HEK293T (cell line): ENCODE measurements around the gene MMP20.

Experiments used
- CTCF ChIA-PET: fragments of 350-600 bp; formaldehyde crosslinking; extraction: SDS; loops from one replicate; lab custom pipeline; 2021; ENCODE audit warnings: antibody characterized with exemption, inconsistent platforms; lab: Yijun Ruan, JAX
- POLR2A ChIA-PET: fragments of 350-600 bp; formaldehyde crosslinking; extraction: SDS; loops from one replicate; lab custom pipeline; 2020; ENCODE audit warnings: antibody characterized with exemption, inconsistent platforms; lab: Yijun Ruan, JAX
- DNase-seq: peaks from one replicate; pipeline ENCODE4 v3.0.0; 2012; ENCODE audit warnings: mixed read lengths; ENCODE audit errors: extremely low spot score
- ARNT ChIP-seq: fragments of 450-650 bp; IDR thresholded peaks from 2 replicates; pipeline ENCODE4 v1.6.1; 2017; ENCODE audit warnings: mild to moderate bottlenecking
- BHLHE40 ChIP-seq: fragments of 450-650 bp; IDR thresholded peaks from 2 replicates; pipeline ENCODE4 v1.6.1; 2016; ENCODE audit warnings: mild to moderate bottlenecking, moderate library complexity, borderline replicate concordance
- CTBP1 ChIP-seq: fragments of 450-650 bp; IDR thresholded peaks from 2 replicates; pipeline ENCODE4 v1.6.1; 2016; ENCODE audit warnings: borderline replicate concordance
- ELF4 ChIP-seq: fragments of 450-650 bp; IDR thresholded peaks from 2 replicates; pipeline ENCODE4 v1.6.1; 2017; ENCODE audit warnings: antibody characterized with exemption
- FOXA1 ChIP-seq: fragments of 450-650 bp; IDR thresholded peaks from 2 replicates; pipeline ENCODE4 v1.6.1; 2016; ENCODE audit warnings: mild to moderate bottlenecking
- FOXK2 ChIP-seq: fragments of 450-650 bp; IDR thresholded peaks from 2 replicates; pipeline ENCODE4 v1.6.1; 2016; ENCODE audit warnings: mild to moderate bottlenecking
- FOXM1 ChIP-seq: fragments of 450-650 bp; IDR thresholded peaks from 2 replicates; pipeline ENCODE4 v1.6.1; 2017; ENCODE audit warnings: mild to moderate bottlenecking, borderline replicate concordance
- HDGF ChIP-seq: fragments of 450-650 bp; IDR thresholded peaks from 2 replicates; pipeline ENCODE4 v1.6.1; 2017; ENCODE audit warnings: antibody characterized with exemption, borderline replicate concordance
- L3MBTL2 ChIP-seq: fragments of 450-650 bp; conservative IDR thresholded peaks from 2 replicates; pipeline ENCODE4 v1.6.1; 2016; ENCODE audit warnings: mild to moderate bottlenecking
- LEF1 ChIP-seq: fragments of 450-650 bp; IDR thresholded peaks from 2 replicates; pipeline ENCODE4 v1.6.1; 2017; ENCODE audit warnings: mild to moderate bottlenecking, borderline replicate concordance
- NFRKB ChIP-seq: fragments of 450-650 bp; IDR thresholded peaks from 2 replicates; pipeline ENCODE4 v1.6.1; 2016; ENCODE audit warnings: mild to moderate bottlenecking, moderate library complexity
- SP1 ChIP-seq: fragments of 450-650 bp; IDR thresholded peaks from 2 replicates; pipeline ENCODE4 v1.6.1; 2017
- SUZ12 ChIP-seq: fragments of 450-650 bp; IDR thresholded peaks from 2 replicates; pipeline ENCODE4 v1.6.1; 2016; ENCODE audit warnings: mild to moderate bottlenecking
- TARDBP ChIP-seq: fragments of 450-650 bp; IDR thresholded peaks from 2 replicates; pipeline ENCODE4 v1.6.1; 2016
- ZNF384 ChIP-seq: fragments of 450-650 bp; IDR thresholded peaks from 2 replicates; pipeline ENCODE4 v1.6.1; 2016
- TF ChIP-seq, protein P1 (sequence below): fragments of 450-650 bp; IDR thresholded peaks from 2 replicates; pipeline ENCODE4 v1.6.1; 2016

MMP20 gene

GRCh38 chr11:102604011-102604410, 21.1 kb downstream of the MMP20 start:
- TF ChIP-seq SUZ12 (no peak), ZNF384 (no peak), FOXM1 (no peak), TARDBP (no peak), LEF1 (no peak), ARNT (no peak), L3MBTL2 (no peak), HDGF (no peak), FOXA1 (no peak), BHLHE40 (no peak), NFRKB (no peak), CTBP1 (no peak), ELF4 (no peak), FOXK2 (no peak), SP1 (no peak)
- TF ChIP-seq, protein P1, sequence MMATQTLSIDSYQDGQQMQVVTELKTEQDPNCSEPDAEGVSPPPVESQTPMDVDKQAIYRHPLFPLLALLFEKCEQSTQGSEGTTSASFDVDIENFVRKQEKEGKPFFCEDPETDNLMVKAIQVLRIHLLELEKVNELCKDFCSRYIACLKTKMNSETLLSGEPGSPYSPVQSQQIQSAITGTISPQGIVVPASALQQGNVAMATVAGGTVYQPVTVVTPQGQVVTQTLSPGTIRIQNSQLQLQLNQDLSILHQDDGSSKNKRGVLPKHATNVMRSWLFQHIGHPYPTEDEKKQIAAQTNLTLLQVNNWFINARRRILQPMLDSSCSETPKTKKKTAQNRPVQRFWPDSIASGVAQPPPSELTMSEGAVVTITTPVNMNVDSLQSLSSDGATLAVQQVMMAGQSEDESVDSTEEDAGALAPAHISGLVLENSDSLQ = no peak
- DNase-seq = no peak
- POLR2A ChIA-PET = no interaction called here
- CTCF ChIA-PET = interaction anchor here (0.6 to 1.9 kb wide), 2 partner anchors 10 to 203 kb away, joined by 4 to 5 read pairs; no protein-coding TSS in a partner anchor

- CTCF ChIA-PET = interaction anchor here (0.5 to 1.1 kb wide), 3 partner anchors 10 to 331 kb away, joined by 3 to 4 read pairs (median 3); no protein-coding TSS in a partner anchor
- DNase-seq = no peak
- TF ChIP-seq FOXM1 (no peak), LEF1 (no peak), ARNT (no peak), FOXA1 (no peak), ZNF384 (no peak), TARDBP (no peak), SP1 (no peak), FOXK2 (no peak), CTBP1 (no peak), ELF4 (no peak), HDGF (no peak), NFRKB (no peak), BHLHE40 (no peak), L3MBTL2 (no peak), SUZ12 (no peak)
- TF ChIP-seq, protein P1 = no peak
- POLR2A ChIA-PET = no interaction called here
Observed at GRCh38 chr11:102603576-102603975, 21.6 kb downstream of the MMP20 start.

DNA sequence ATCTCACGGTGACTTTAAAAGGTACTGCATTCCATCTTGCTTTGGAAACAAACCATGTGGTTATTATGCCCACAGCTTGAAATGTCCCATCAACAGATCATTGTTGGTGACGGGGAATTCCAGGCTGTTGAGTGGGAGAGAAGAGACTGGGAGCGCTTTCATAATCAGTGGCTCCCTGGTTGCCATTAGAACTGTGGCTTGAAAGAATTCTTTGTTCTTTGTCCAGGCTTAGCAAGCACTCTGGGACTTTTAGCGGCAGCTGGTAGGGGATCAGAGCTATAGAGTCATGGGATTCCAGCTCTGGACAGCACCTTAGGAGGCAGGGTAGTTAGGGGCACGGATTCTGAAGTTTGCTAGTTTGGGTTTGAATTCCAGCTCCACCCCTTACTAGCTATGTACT, 22.0 kb downstream of the MMP20 start:
- DNase-seq = no peak
- TF ChIP-seq BHLHE40 = no peak
- no peak for TF ChIP-seq TARDBP
- no peak for TF ChIP-seq ELF4
- TF ChIP-seq L3MBTL2 = no peak
- no peak for TF ChIP-seq ARNT
- no peak for TF ChIP-seq FOXK2
- TF ChIP-seq SP1 = no peak
- no peak for TF ChIP-seq LEF1
- TF ChIP-seq FOXA1 = no peak
- no peak for TF ChIP-seq NFRKB
- no peak for TF ChIP-seq CTBP1
- no peak for TF ChIP-seq ZNF384
- TF ChIP-seq HDGF = no peak
- no peak for TF ChIP-seq SUZ12
- no peak for TF ChIP-seq FOXM1
- TF ChIP-seq, protein P1 = no peak
- ChIA-PET CTCF (interaction anchor here (0.5 to 1.1 kb wide), 4 partner anchors 11 to 331 kb away, joined by 3 to 4 read pairs (median 3); no protein-coding TSS in a partner anchor), POLR2A (no interaction called here)

- CTCF ChIA-PET = no interaction called here
- POLR2A ChIA-PET = no interaction called here
- no peak for DNase-seq
- TF ChIP-seq ZNF384 = no peak
- TF ChIP-seq NFRKB = no peak
- TF ChIP-seq BHLHE40 = no peak
- TF ChIP-seq FOXA1 = no peak
- no peak for TF ChIP-seq SUZ12
- TF ChIP-seq ELF4 = no peak
- TF ChIP-seq, protein P1 = no peak
- TF ChIP-seq HDGF = no peak
Observed at GRCh38 chr11:102600666-102601065, 24.5 kb downstream of the MMP20 start.

GRCh38 chr11:102599642-102600261, 25.4 kb downstream of the MMP20 start:
- CTCF ChIA-PET = no interaction called here

More at GRCh38 chr11:102599642-102600261, 25.4 kb downstream of the MMP20 start:
- POLR2A ChIA-PET = no interaction called here
- DNase-seq = no peak
- no peak for TF ChIP-seq FOXM1
- no peak for TF ChIP-seq LEF1
- no peak for TF ChIP-seq TARDBP
- no peak for TF ChIP-seq SP1
- TF ChIP-seq ZNF384 = no peak
- no peak for TF ChIP-seq FOXA1
- no peak for TF ChIP-seq CTBP1
- no peak for TF ChIP-seq NFRKB
